ENCODE results near the gene GNG7. TPM values are rescaled to one million over a fixed set of nuclear protein-coding genes. Genes with fewer than 3 reads are reported as not detected.

Gene GNG7
- total RNA-seq, 2 donors from 2014 or later: 5.7 to 12.9 TPM

DNA sequence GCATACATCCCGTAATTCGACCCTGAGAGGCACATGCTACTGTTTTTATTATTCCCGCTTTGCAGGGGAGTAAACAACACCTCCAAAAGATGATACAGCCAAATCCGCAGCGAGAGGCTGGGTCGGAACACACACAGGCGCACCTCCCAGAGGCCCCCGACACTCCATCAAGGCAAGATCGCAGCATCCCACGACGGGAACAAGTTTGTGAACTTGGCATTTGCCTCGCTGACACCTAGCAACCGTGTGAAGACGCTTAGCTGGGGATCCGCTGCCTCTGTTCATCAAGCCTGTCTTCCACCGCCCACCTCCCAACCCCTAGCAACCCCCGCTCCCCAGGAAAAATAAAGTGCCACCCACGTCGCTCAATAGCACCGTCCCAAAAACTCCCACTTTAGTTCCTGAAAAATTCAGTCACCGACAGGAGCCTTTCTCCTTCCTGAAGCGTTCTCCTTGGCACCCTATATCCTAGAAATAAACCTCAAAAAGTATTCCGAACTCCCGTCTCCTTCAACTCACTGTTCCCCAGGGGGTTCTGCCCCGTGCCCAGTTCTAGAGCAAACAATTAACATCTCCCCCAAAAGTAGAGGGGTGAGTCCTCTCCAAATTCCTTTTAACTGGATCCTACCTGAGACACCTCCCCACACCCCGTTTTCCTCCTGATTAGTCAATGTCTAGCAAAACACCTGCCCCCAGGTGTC lies 1.7 kb downstream of the GNG7 start:
- 59 to 67% methylated on average over 26 of the region's 26 CpGs for WGBS, 2 donors

DNA sequence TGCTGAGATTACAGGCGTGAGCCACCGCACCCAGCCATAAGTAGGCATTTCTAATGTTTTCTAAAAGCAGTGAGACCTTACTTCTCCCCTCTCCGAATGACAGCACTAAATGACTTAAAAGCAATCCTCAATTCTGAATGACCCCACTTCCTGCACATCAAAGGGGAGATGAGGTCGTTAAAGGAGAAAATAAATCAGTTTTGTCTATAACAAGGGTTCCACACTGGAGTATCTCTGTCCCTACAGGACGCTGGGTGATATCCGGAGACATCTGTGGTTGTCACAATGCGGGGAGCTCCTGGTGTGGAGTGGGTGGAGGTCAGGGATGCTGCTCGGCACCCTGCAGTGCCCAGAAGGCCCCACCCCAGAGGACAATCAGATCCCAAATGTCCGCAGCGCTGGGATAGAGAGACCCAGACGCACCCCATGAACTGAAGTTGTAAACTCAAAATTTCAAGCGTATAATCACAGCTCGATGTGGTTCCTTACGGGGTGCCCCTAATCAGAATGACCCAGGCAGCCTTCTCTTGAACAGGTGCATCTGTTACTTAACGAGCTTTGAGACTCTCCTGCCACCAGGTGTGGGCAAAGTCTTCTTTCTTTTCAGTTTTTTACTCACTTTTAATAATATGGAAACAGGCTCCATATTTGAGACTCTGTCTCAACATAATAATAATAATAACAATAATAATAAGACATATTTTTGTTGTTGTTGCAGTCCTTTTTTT lies 2.9 kb downstream of the GNG7 start:
- no peak for DNase-seq
- Histone ChIP-seq H3K27ac (no peak overlapping the region), H3K9me3 (no peaks in the 10 kb centered on the region), H3K27me3 (no peaks in the 10 kb centered on the region), H3K36me3 (replicated peaks in 1 of 2; ENCODE audit: insufficient read depth in 1 of 2, low read depth in 2 of 2) (no peaks in the 10 kb centered on the region), H3K4me3 (no peak overlapping the region), H3K4me1 (peaks cover 29% of the 10 kb centered on the region)
- ATAC-seq: no peak
- no peak for TF ChIP-seq POLR2A (IDR thresholded peaks at IDR 0.05)
- TF ChIP-seq, protein P1, sequence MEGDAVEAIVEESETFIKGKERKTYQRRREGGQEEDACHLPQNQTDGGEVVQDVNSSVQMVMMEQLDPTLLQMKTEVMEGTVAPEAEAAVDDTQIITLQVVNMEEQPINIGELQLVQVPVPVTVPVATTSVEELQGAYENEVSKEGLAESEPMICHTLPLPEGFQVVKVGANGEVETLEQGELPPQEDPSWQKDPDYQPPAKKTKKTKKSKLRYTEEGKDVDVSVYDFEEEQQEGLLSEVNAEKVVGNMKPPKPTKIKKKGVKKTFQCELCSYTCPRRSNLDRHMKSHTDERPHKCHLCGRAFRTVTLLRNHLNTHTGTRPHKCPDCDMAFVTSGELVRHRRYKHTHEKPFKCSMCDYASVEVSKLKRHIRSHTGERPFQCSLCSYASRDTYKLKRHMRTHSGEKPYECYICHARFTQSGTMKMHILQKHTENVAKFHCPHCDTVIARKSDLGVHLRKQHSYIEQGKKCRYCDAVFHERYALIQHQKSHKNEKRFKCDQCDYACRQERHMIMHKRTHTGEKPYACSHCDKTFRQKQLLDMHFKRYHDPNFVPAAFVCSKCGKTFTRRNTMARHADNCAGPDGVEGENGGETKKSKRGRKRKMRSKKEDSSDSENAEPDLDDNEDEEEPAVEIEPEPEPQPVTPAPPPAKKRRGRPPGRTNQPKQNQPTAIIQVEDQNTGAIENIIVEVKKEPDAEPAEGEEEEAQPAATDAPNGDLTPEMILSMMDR (IDR thresholded peaks at IDR 0.05): no peak
- WGBS, 2 donors: 73 to 88% methylated on average over 11 to 14 of the region's 15 CpGs
- intact Hi-C loops (cut with DNase I): no loop called here

More for the DNA sequence above, 1.7 kb downstream of the GNG7 start:
- no peak for TF ChIP-seq POLR2A (IDR thresholded peaks at IDR 0.05)
- TF ChIP-seq, protein P1 (IDR thresholded peaks at IDR 0.05): no peak
- Histone ChIP-seq H3K36me3 (replicated peaks in 1 of 2; ENCODE audit: insufficient read depth in 1 of 2, low read depth in 2 of 2) (no peaks in the 10 kb centered on the region), H3K9me3 (no peaks in the 10 kb centered on the region), H3K27ac (peak overlapping the region in 1 of 4 donors; percentile 47), H3K27me3 (no peaks in the 10 kb centered on the region), H3K4me1 (peaks cover 17% of the 10 kb centered on the region), H3K4me3 (no peak overlapping the region)
- intact Hi-C loops (cut with DNase I): no loop called here
- DNase-seq (no peak), ATAC-seq (no peak)

DNA sequence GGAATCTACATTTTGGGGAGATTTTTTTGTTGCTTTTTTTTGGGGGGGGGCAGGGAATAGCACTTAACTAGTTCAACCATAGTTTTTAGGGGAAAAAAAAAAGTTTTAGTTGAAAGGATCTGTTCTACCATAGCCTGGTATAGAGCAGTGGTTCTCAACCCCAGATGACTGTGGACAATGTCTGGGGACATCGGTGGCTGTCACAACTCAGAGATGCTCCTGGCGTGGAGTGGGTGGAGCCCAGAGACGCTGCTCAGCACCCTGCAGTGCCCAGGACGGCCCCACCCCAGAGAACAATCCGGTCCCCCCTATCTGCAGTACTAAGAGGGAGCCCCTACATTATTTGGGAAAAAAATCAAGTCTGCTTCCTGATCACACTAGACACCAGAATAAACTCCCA lies 8.3 kb downstream of the GNG7 start:
- H3K4me1 ChIP-seq: peaks cover 27% of the 10 kb centered on the region
- H3K9me3 ChIP-seq: no peaks in the 10 kb centered on the region
- ATAC-seq: no peak
- TF ChIP-seq POLR2A (IDR thresholded peaks at IDR 0.05): no peak
- TF ChIP-seq, protein P1 (IDR thresholded peaks at IDR 0.05): no peak
- H3K27ac ChIP-seq: peak overlapping the region in 3 of 4 donors; percentile 78 to 83 (median 82)
- H3K4me3 ChIP-seq: no peak overlapping the region
- 74 to 82% methylated on average over 4 to 5 of the region's 5 CpGs for WGBS, 2 donors
- intact Hi-C loops (cut with DNase I): no loop called here
- no peak for DNase-seq
- peaks cover 0 to 3% of the 10 kb centered on the region in 2 donors for H3K36me3 ChIP-seq (replicated peaks in 1 of 2; ENCODE audit: insufficient read depth in 1 of 2, low read depth in 2 of 2)
- H3K27me3 ChIP-seq: no peaks in the 10 kb centered on the region

DNA sequence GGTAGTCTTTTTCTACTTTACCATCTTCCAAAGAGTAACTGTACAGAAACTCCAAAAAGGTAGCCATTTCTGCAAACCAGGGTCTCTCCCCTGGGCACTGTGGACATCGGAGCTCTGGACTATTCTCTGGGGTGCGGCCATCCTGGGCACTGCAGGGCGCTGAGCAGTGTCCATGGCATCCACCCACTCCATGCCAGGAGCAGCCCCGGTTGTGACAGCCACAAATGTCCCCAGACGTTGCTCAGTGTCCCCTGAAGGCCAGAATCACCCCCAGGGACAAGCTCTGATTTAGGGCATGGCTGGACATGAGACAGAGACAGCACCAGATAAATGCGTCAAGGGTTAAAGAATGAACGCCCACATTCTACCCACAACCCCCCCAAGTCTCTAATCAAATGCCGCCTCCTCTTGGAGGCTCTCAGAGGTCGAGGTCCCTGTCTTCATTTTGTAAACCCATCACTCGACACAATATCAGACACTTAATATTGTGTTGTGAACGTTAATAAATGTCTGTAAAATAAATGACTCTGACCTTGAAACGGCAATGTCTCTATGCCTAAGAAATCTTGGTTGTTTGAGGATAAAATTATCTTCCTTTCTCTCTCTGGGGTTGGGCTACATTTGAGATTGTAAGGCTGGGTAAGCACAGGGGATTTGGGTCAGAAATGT lies 8.9 kb downstream of the GNG7 start:
- intact Hi-C loops (cut with DNase I): no loop called here
- 38 to 39% methylated on average over 9 to 12 of the region's 12 CpGs for WGBS, 2 donors

More for the DNA sequence above, 8.9 kb downstream of the GNG7 start:
- peak overlapping the region in 3 of 4 donors; percentile 21 to 83 (median 82) for H3K27ac ChIP-seq
- TF ChIP-seq POLR2A (IDR thresholded peaks at IDR 0.05): no peak
- TF ChIP-seq, protein P1 (IDR thresholded peaks at IDR 0.05): no peak
- no peaks in the 10 kb centered on the region for H3K27me3 ChIP-seq
- no peaks in the 10 kb centered on the region for H3K9me3 ChIP-seq
- H3K4me3 ChIP-seq: no peak overlapping the region
- H3K4me1 ChIP-seq: peaks cover 27% of the 10 kb centered on the region
- ATAC-seq: no peak
- H3K36me3 ChIP-seq (replicated peaks in 1 of 2; ENCODE audit: insufficient read depth in 1 of 2, low read depth in 2 of 2): peaks cover 0 to 3% of the 10 kb centered on the region in 2 donors
- DNase-seq: no peak
